ENCODE measurements around the gene RTP5. TPM values are rescaled to one million over a fixed set of nuclear protein-coding genes. Genes with fewer than 3 reads are reported as not detected.

Gene RTP5
- total RNA-seq, 1 donor from 2014 or later = not detected

DNA sequence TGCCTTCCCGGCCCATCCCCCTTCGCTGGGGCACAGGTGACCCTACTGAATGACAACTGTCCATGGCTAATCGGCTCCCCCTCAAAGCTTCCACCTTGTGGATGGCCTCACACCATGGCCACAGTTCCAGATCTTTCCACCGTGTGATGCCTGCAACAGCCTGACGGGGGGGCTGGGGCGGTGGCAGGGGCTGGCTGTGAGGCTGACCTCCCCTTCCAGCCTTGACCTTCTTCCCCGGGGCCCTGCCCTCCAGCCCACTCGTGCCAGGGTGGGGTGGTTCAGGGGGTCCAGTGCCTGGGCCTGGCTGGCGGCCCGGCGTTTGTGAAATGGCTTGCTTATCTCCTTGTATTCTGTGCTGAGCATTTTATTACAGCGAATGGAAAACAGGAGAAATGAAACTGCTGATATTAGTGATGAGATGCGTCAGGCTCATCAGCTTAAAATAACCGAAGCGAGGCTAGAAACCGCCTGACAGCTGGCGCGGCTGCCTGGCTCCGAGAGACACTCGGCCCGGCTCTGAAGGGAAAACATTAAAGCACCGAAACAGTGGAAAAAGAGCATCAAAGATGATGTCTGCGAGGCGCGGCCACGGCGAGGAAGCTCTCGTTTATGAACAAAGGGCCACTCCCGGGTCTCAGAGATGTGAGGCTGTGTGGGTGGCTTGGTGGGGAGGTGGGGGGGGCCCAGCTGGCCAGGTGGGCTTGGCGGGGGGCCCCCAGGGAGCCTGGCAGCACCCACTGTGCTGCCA is 9.9 kb upstream of the RTP5 start:
- H3K9me3 Mint-ChIP-seq (ENCODE audit: unreplicated experiment) = no peaks in the 10 kb centered on the region
- Histone ChIP-seq H2AFZ (ENCODE audit: low read depth, low read length) (no peak overlapping the region), H3K27me3 (ENCODE audit: insufficient read depth, low read length) (peaks cover 9% of the 10 kb centered on the region), H3K9me3 (ENCODE audit: insufficient read depth, low read depth, low read length) (peaks cover 4% of the 10 kb centered on the region), H3K4me2 (ENCODE audit: low read length) (peak overlapping the region; percentile 41), H3K36me3 (ENCODE audit: insufficient read depth, low read length) (no peaks in the 10 kb centered on the region), H4K20me1 (ENCODE audit: insufficient read depth, low read length) (peaks cover 6% of the 10 kb centered on the region), H3K79me2 (ENCODE audit: insufficient read depth, low read length) (no peaks in the 10 kb centered on the region), H3K4me3 (ENCODE audit: insufficient read depth, low read depth, low read length) (no peak overlapping the region), H3K9ac (ENCODE audit: low read length) (no peak overlapping the region), H3K4me1 (ENCODE audit: insufficient read depth, low read length) (peaks cover 2% of the 10 kb centered on the region), H3K27ac (ENCODE audit: low read depth, low read length) (no peak overlapping the region)
- H3K4me3 Mint-ChIP-seq (ENCODE audit: unreplicated experiment) = no peak overlapping the region
- no peak for DNase-seq (ENCODE audit: low read depth)
- H3K27ac Mint-ChIP-seq (ENCODE audit: unreplicated experiment) = no peak overlapping the region
- no peaks in the 10 kb centered on the region for H3K36me3 Mint-ChIP-seq (ENCODE audit: low read depth, unreplicated experiment)
- H3K4me1 Mint-ChIP-seq (ENCODE audit: low read depth, unreplicated experiment) = no peaks in the 10 kb centered on the region
- no peak for FAIRE-seq
- peaks cover 14% of the 10 kb centered on the region for H3K27me3 Mint-ChIP-seq (ENCODE audit: low read depth, unreplicated experiment)
- TF ChIP-seq, protein P1, sequence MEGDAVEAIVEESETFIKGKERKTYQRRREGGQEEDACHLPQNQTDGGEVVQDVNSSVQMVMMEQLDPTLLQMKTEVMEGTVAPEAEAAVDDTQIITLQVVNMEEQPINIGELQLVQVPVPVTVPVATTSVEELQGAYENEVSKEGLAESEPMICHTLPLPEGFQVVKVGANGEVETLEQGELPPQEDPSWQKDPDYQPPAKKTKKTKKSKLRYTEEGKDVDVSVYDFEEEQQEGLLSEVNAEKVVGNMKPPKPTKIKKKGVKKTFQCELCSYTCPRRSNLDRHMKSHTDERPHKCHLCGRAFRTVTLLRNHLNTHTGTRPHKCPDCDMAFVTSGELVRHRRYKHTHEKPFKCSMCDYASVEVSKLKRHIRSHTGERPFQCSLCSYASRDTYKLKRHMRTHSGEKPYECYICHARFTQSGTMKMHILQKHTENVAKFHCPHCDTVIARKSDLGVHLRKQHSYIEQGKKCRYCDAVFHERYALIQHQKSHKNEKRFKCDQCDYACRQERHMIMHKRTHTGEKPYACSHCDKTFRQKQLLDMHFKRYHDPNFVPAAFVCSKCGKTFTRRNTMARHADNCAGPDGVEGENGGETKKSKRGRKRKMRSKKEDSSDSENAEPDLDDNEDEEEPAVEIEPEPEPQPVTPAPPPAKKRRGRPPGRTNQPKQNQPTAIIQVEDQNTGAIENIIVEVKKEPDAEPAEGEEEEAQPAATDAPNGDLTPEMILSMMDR (IDR thresholded peaks at IDR 0.05; ENCODE audit: insufficient read depth, low read depth, low read length) = no peak
- TF ChIP-seq EZH2 (IDR thresholded peaks at IDR 0.05; ENCODE audit: insufficient read depth, low read length) = no peak

DNA sequence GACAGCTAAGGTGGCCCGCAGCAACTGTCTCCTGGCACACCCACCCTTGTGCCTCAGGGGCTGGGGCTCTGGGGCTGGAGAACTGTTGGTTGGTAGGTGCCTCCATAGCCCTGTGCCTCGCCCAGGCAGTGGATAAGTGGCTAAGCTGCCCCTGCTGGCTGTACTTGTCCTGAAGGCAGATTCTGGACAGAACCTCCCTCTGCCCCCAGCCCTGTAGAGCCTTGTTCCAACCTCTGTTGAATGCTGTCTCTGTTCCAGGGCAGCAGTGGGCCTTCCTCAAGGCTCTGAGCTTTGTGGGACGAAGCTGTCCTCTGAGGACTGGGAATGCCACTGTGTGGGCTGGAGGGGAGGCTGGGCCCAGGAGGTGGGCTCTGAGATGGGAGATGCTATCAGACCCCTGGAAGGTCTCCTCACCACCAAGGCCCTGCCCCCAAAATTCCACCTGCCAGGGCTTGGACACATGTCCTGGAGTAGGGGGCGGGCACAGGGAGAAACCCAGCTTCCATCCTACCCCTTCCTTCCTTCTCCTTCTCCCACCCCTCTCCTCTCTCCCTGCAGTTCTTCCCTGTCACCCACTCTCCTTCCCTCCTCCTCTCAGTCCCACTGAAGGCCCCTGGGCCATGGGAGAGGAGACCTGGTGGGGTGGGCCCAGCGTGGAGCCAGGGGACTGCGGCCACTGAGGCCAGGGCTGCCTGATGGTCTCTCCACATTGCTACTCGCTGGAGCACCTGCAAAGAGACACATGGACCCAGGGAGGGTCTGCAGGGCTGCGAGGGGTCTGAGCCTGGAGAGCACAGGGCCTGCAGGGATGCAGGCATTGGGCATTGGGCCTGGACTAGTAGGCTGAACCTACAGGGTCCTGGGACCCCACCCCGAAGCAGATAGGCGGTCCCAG is 9.1 kb upstream of the RTP5 start:
- DNase-seq (ENCODE audit: low read depth) = no peak
- peaks cover 16% of the 10 kb centered on the region for H3K27me3 Mint-ChIP-seq (ENCODE audit: low read depth, unreplicated experiment)
- no peaks in the 10 kb centered on the region for H3K36me3 Mint-ChIP-seq (ENCODE audit: low read depth, unreplicated experiment)
- H3K27ac ChIP-seq (ENCODE audit: low read depth, low read length) = no peak overlapping the region
- H3K79me2 ChIP-seq (ENCODE audit: insufficient read depth, low read length) = no peaks in the 10 kb centered on the region
- no peaks in the 10 kb centered on the region for H3K4me1 ChIP-seq (ENCODE audit: insufficient read depth, low read length)
- H3K4me2 ChIP-seq (ENCODE audit: low read length) = no peak overlapping the region
- H3K9me3 ChIP-seq (ENCODE audit: insufficient read depth, low read depth, low read length) = peaks cover 13% of the 10 kb centered on the region
- FAIRE-seq = no peak
- H3K36me3 ChIP-seq (ENCODE audit: insufficient read depth, low read length) = no peaks in the 10 kb centered on the region
- no peak overlapping the region for H3K4me3 ChIP-seq (ENCODE audit: insufficient read depth, low read depth, low read length)
- H4K20me1 ChIP-seq (ENCODE audit: insufficient read depth, low read length) = peaks cover 14% of the 10 kb centered on the region
- H3K9me3 Mint-ChIP-seq (ENCODE audit: unreplicated experiment) = no peaks in the 10 kb centered on the region
- H2AFZ ChIP-seq (ENCODE audit: low read depth, low read length) = no peak overlapping the region
- peaks cover 14% of the 10 kb centered on the region for H3K27me3 ChIP-seq (ENCODE audit: insufficient read depth, low read length)
- no peak overlapping the region for H3K4me3 Mint-ChIP-seq (ENCODE audit: unreplicated experiment)
- no peak overlapping the region for H3K27ac Mint-ChIP-seq (ENCODE audit: unreplicated experiment)
- no peaks in the 10 kb centered on the region for H3K4me1 Mint-ChIP-seq (ENCODE audit: low read depth, unreplicated experiment)
- TF ChIP-seq EZH2 (IDR thresholded peaks at IDR 0.05; ENCODE audit: insufficient read depth, low read length) = no peak
- TF ChIP-seq, protein P1 (IDR thresholded peaks at IDR 0.05; ENCODE audit: insufficient read depth, low read depth, low read length) = no peak
- H3K9ac ChIP-seq (ENCODE audit: low read length) = no peak overlapping the region
